H9 (cell line): ENCODE data around the gene GPHA2. TPM values are rescaled to one million over a fixed set of nuclear protein-coding genes. Genes with fewer than 3 reads are reported as not detected.

Source experiments
- DNase-seq: peaks from one replicate; pipeline ENCODE4 v3.0.0-alpha.2; 2017
- H2AFZ ChIP-seq: one replicate; pipeline ENCODE4 v1.6.1; 2013; ENCODE audit warnings: mild to moderate bottlenecking, low read length, control low read depth, moderate library complexity
- H2AK5ac ChIP-seq: 2 replicates; pipeline ENCODE4 v1.6.1; 2013; ENCODE audit warnings: low read length, control low read depth, mixed read lengths; ENCODE audit not compliant: insufficient read length
- H2BK120ac ChIP-seq: one replicate; pipeline ENCODE4 v1.6.1; 2013; ENCODE audit warnings: low read depth, mild to moderate bottlenecking, low read length, control low read depth, inconsistent platforms; ENCODE audit not compliant: poor library complexity, severe bottlenecking
- H2BK12ac ChIP-seq: 2 replicates; pipeline ENCODE4 v1.6.1; 2013; ENCODE audit warnings: low read length, control low read depth, mixed read lengths, low read depth; ENCODE audit not compliant: insufficient read length
- H2BK15ac ChIP-seq: 2 replicates; pipeline ENCODE4 v1.6.1; 2013; ENCODE audit warnings: low read depth, low read length, control low read depth
- H2BK20ac ChIP-seq: one replicate; pipeline ENCODE4 v1.6.1; 2013; ENCODE audit warnings: low read depth, mild to moderate bottlenecking, low read length, control low read depth, inconsistent platforms; ENCODE audit not compliant: poor library complexity, severe bottlenecking
- H2BK5ac ChIP-seq: 2 replicates; pipeline ENCODE4 v1.6.1; 2013; ENCODE audit warnings: low read length, control low read depth, mixed read lengths; ENCODE audit not compliant: insufficient read length
- H3K14ac ChIP-seq: 2 replicates; pipeline ENCODE4 v1.6.1; 2013; ENCODE audit warnings: low read length, control low read depth; ENCODE audit not compliant: insufficient read depth
- H3K18ac ChIP-seq: 2 replicates; pipeline ENCODE4 v1.6.1; 2013; ENCODE audit warnings: low read depth, mild to moderate bottlenecking, mixed read lengths, low read length, control low read depth; ENCODE audit not compliant: insufficient read length
- H3K23ac ChIP-seq: 2 replicates; pipeline ENCODE4 v1.6.1; 2013; ENCODE audit warnings: low read length, control low read depth, mixed read lengths, low read depth; ENCODE audit not compliant: insufficient read length
- H3K23me2 ChIP-seq: 2 replicates; pipeline ENCODE4 v1.6.1; 2013; ENCODE audit warnings: low read depth, mild to moderate bottlenecking, mixed read lengths, low read length, control low read depth; ENCODE audit not compliant: insufficient read length, poor library complexity, severe bottlenecking
- H3K27ac ChIP-seq: 2 replicates; pipeline ENCODE4 v1.5.1; 2013; ENCODE audit warnings: low read length, control low read depth, mixed read lengths, low read depth; ENCODE audit not compliant: insufficient read length
- H3K27me3 ChIP-seq: 2 replicates; pipeline ENCODE4 v1.6.1; 2013; ENCODE audit warnings: low read length, control low read depth, inconsistent platforms; ENCODE audit not compliant: insufficient read depth
- H3K4ac ChIP-seq: 2 replicates; pipeline ENCODE4 v1.6.1; 2013; ENCODE audit warnings: low read depth, mild to moderate bottlenecking, control low read depth, inconsistent platforms, low read length, moderate library complexity
- H3K4me1 ChIP-seq: 2 replicates; pipeline ENCODE4 v1.6.1; 2013; ENCODE audit warnings: low read length, control low read depth, inconsistent platforms; ENCODE audit not compliant: insufficient read depth
- H3K4me2 ChIP-seq: 2 replicates; pipeline ENCODE4 v1.6.1; 2013; ENCODE audit warnings: low read length, control low read depth, mixed read lengths; ENCODE audit not compliant: insufficient read length, insufficient read depth
- H3K56ac ChIP-seq: 2 replicates; pipeline ENCODE4 v1.6.1; 2013; ENCODE audit warnings: low read depth, mild to moderate bottlenecking, mixed read lengths, low read length, control low read depth; ENCODE audit not compliant: insufficient read length
- H3K79me1 ChIP-seq: 2 replicates; pipeline ENCODE4 v1.6.1; 2013; ENCODE audit warnings: low read depth, mild to moderate bottlenecking, moderate library complexity, low read length, control low read depth, inconsistent platforms; ENCODE audit not compliant: insufficient read depth, poor library complexity, severe bottlenecking
- H3K79me2 ChIP-seq: 2 replicates; pipeline ENCODE4 v1.6.1; 2013; ENCODE audit warnings: low read length, control low read depth, inconsistent platforms; ENCODE audit not compliant: insufficient read depth
- H3K9ac ChIP-seq: 2 replicates; pipeline ENCODE4 v1.6.1; 2013; ENCODE audit warnings: low read length, control low read depth, mixed read lengths; ENCODE audit not compliant: insufficient read length; ENCODE audit errors: extremely low read depth
- H3K9me3 ChIP-seq: one replicate; pipeline ENCODE4 v1.6.1; 2013; ENCODE audit warnings: low read depth, low read length, inconsistent platforms; ENCODE audit not compliant: control insufficient read depth
- H3T11ph ChIP-seq: one replicate; pipeline ENCODE4 v1.6.1; 2013; ENCODE audit warnings: mild to moderate bottlenecking, low read length, control low read depth, inconsistent platforms
- H4K20me1 ChIP-seq: one replicate; pipeline ENCODE4 v1.6.1; 2013; ENCODE audit not compliant: control insufficient read depth, insufficient read length, insufficient read depth
- H4K5ac ChIP-seq: 2 replicates; pipeline ENCODE4 v1.6.1; 2013; ENCODE audit warnings: low read depth, mild to moderate bottlenecking, mixed read lengths, low read length, control low read depth; ENCODE audit not compliant: insufficient read length
- H4K8ac ChIP-seq: replicated peaks from 2 replicates; pipeline ENCODE4 v1.6.1; 2013; ENCODE audit warnings: low read length, control low read depth, mixed read lengths, low read depth; ENCODE audit not compliant: insufficient read length
- H4K91ac ChIP-seq: 2 replicates; pipeline ENCODE4 v1.6.1; 2013; ENCODE audit warnings: low read depth, mild to moderate bottlenecking, moderate library complexity, mixed read lengths, low read length, control low read depth; ENCODE audit not compliant: insufficient read length
- H3K27ac Mint-ChIP-seq, 3 experiments: 2 replicates in 2 of 3; 3 replicates in 1 of 3; pipeline ENCODE4 v1.8.0; 2020 to 2021; ENCODE audit warnings: mixed read lengths in 3 of 3, mild to moderate bottlenecking in 1 of 3, moderate library complexity in 1 of 3
- H3K27me3 Mint-ChIP-seq: 2 replicates; pipeline ENCODE4 v1.8.0; 2021; ENCODE audit warnings: low read depth, mild to moderate bottlenecking, moderate library complexity, mixed read lengths
- H3K36me3 Mint-ChIP-seq, 3 experiments: 2 replicates in 2 of 3; 3 replicates in 1 of 3; pipeline ENCODE4 v1.8.0; 2020 to 2021; ENCODE audit warnings: low read depth in 3 of 3, mixed read lengths in 3 of 3; ENCODE audit not compliant: insufficient read depth in 1 of 3
- H3K4me1 Mint-ChIP-seq, 2 experiments: 2 replicates each; pipeline ENCODE4 v1.8.0; 2020; ENCODE audit warnings: mixed read lengths in 2 of 2
- H3K4me3 Mint-ChIP-seq, 2 experiments: 2 replicates in 1 of 2; 3 replicates in 1 of 2; pipeline ENCODE4 v1.8.0; 2020 to 2021; ENCODE audit warnings: mild to moderate bottlenecking in 2 of 2, mixed read lengths in 2 of 2, moderate library complexity in 1 of 2
- H3K9me3 Mint-ChIP-seq, 2 experiments: 2 replicates in 1 of 2; 3 replicates in 1 of 2; pipeline ENCODE4 v1.8.0; 2020; ENCODE audit warnings: mild to moderate bottlenecking in 2 of 2, mixed read lengths in 2 of 2, moderate library complexity in 1 of 2
- CTCF ChIP-seq: fragments of 200-600 bp; sonication (generic); conservative IDR thresholded peaks from 3 replicates; pipeline ENCODE4 v1.8.0; 2021; ENCODE audit warnings: antibody characterized with exemption, mild to moderate bottlenecking
- WGBS: extraction: QIAGEN DNeasy Blood & Tissue Kit; methylation state at CpG from one replicate; pipeline ENCODE4 v1.1.7; 2013; ENCODE audit warnings: missing lambda C conversion rate, low lambda C conversion rate, mixed read lengths; ENCODE audit not compliant: insufficient read length; ENCODE audit errors: extremely low coverage; 5-methylcytosine and 5-hydroxymethylcytosine counted together
- total RNA-seq: library from RNA; stranded (reverse); gene quantifications from 2 replicates; pipeline ENCODE4 v1.2.1, GENCODE V29; 2021

The GPHA2 gene
- total RNA-seq, 1 experiment from 2014 or later = 2.1 TPM

GRCh38 chr11:64906314-64906635 is 29.4 kb downstream of the GPHA2 start:
- WGBS = no CpG with 5 or more reads among the region's 13 CpGs
- H3K9me3 Mint-ChIP-seq = no peaks in the 10 kb centered on the region
- H3K4me1 Mint-ChIP-seq = no peaks in the 10 kb centered on the region
- H2BK15ac ChIP-seq = no peak overlapping the region
- H3K23ac ChIP-seq = no peak overlapping the region
- no peak overlapping the region for H4K5ac ChIP-seq
- H3K27me3 Mint-ChIP-seq = no peaks in the 10 kb centered on the region
- H2AFZ ChIP-seq = no peak overlapping the region
- H3K9me3 ChIP-seq = no peaks in the 10 kb centered on the region
- no peak overlapping the region for H2BK20ac ChIP-seq
- no peak overlapping the region for H3K27ac ChIP-seq
- H3K23me2 ChIP-seq = no peaks in the 10 kb centered on the region
- no peaks in the 10 kb centered on the region for H3K27me3 ChIP-seq
- no peak overlapping the region for H3K56ac ChIP-seq
- no peak overlapping the region for H3K4ac ChIP-seq
- H3K36me3 Mint-ChIP-seq = peaks cover 14 to 46% (median 42%) of the 10 kb centered on the region in 3 experiments; a peak in 6 of 7 replicates
- no peak for TF ChIP-seq CTCF
- H3K9ac ChIP-seq = no peak overlapping the region
- no peaks in the 10 kb centered on the region for H3K79me1 ChIP-seq
- H4K91ac ChIP-seq = no peak overlapping the region
- H3K4me2 ChIP-seq = no peak overlapping the region
- no peak overlapping the region for H3K14ac ChIP-seq
- no peak overlapping the region for H3K27ac Mint-ChIP-seq
- H3T11ph ChIP-seq = no peak overlapping the region
- H2BK5ac ChIP-seq = no peak overlapping the region
- no peak overlapping the region for H2AK5ac ChIP-seq
- no peak overlapping the region for H4K8ac ChIP-seq
- H3K79me2 ChIP-seq = no peaks in the 10 kb centered on the region
- H2BK120ac ChIP-seq = no peak overlapping the region
- no peak overlapping the region for H3K18ac ChIP-seq
- no peaks in the 10 kb centered on the region for H4K20me1 ChIP-seq
- H2BK12ac ChIP-seq = no peak overlapping the region
- H3K4me3 Mint-ChIP-seq = no peak overlapping the region
- no peaks in the 10 kb centered on the region for H3K4me1 ChIP-seq
- no peak for DNase-seq
